Type B pancreatic cell (in vitro differentiated cells): Measurements from ENCODE around the gene TNS3. TPM values are rescaled to one million over a fixed set of nuclear protein-coding genes. Genes with fewer than 3 reads are reported as not detected.

Source experiments
- DNase-seq: peaks from one replicate; pipeline ENCODE4 v3.0.0; 2021; ENCODE audit warnings: mixed read lengths; ENCODE audit not compliant: unreplicated experiment; ENCODE audit errors: extremely low spot score
- H3K27ac Mint-ChIP-seq: 2 replicates; pipeline ENCODE4 v1.8.0; 2021; ENCODE audit warnings: mild to moderate bottlenecking, mixed read lengths
- H3K27me3 Mint-ChIP-seq: 2 replicates; pipeline ENCODE4 v1.8.0; 2021; ENCODE audit warnings: mixed read lengths
- H3K36me3 Mint-ChIP-seq: 2 replicates; pipeline ENCODE4 v1.8.0; 2021; ENCODE audit warnings: mixed read lengths
- H3K4me1 Mint-ChIP-seq: one replicate; pipeline ENCODE4 v1.8.0; 2021; ENCODE audit warnings: mixed read lengths; ENCODE audit not compliant: unreplicated experiment
- H3K4me3 Mint-ChIP-seq: 2 replicates; pipeline ENCODE4 v1.8.0; 2021; ENCODE audit warnings: mild to moderate bottlenecking, mixed read lengths
- H3K9me3 Mint-ChIP-seq: 2 replicates; pipeline ENCODE4 v1.8.0; 2021; ENCODE audit warnings: mixed read lengths
- CTCF ChIP-seq: fragments of 200-600 bp; sonication (generic); conservative IDR thresholded peaks from 2 replicates; pipeline ENCODE4 v1.5.0; 2021; ENCODE audit warnings: antibody characterized with exemption, mild to moderate bottlenecking
- total RNA-seq: library from RNA; stranded (reverse); gene quantifications from 2 replicates; pipeline ENCODE4 v1.2.1, GENCODE V29; 2021; ENCODE audit warnings: low replicate concordance

TNS3 gene
- total RNA-seq, 1 donor from 2014 or later, result 138 TPM

- no peaks in the 10 kb centered on the region for H3K9me3 Mint-ChIP-seq
- no peak for TF ChIP-seq CTCF
- H3K27me3 Mint-ChIP-seq, result no peaks in the 10 kb centered on the region
- DNase-seq, result no peak
- peaks cover 63% of the 10 kb centered on the region for H3K4me1 Mint-ChIP-seq
- H3K36me3 Mint-ChIP-seq, result peaks cover 20% of the 10 kb centered on the region
- H3K27ac Mint-ChIP-seq, result peak overlapping the region; percentile 66
- peak overlapping the region; percentile 12 for H3K4me3 Mint-ChIP-seq
Measured at GRCh38 chr7:47480576-47481538, 101.1 kb downstream of the TNS3 start.

- Mint-ChIP-seq H3K4me1 (peaks cover 62% of the 10 kb centered on the region), H3K27me3 (no peaks in the 10 kb centered on the region), H3K4me3 (no peak overlapping the region), H3K27ac (peak overlapping the region; percentile 66), H3K9me3 (no peaks in the 10 kb centered on the region), H3K36me3 (peaks cover 19% of the 10 kb centered on the region)
- DNase-seq, result no peak
- TF ChIP-seq CTCF, result no peak
Measured at GRCh38 chr7:47479821-47480575, 101.9 kb downstream of the TNS3 start.

DNA sequence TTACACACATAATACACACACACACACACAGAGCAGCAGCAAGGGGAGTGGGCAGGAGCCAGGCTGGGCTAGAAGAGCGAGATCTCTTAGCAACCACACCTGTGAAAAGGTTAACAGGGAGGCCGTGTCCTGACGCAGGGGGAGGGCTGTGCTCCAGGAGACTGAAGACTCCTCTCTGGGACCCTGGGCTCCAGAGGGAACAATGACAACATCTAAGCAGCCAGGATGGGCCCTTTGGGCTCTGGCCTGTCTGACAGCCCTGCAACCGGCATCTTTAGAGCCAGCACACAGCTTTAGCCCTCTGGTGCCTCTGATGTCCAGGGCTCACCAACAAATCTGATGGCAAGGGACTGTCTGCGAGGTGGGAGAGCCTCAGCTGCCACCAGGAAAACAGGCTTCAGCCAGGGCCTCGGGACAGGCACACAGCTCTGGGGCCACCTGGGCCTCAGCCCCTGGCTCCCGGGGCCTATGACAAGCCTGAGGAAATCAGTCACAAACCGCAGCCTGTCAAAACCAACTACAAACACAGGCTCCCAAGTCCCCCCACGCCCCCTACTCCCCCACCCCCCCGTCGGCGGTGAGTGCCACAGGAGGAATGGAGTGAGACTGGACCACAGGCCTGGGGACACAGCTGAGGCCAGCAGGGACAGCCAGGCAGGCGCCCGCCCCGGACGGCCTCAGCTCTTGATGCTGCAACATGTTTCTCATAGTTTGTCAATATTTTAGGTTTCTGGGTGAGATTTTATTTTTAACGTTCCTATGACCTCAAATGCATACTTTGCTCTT lies 102.8 kb downstream of the TNS3 start:
- Mint-ChIP-seq H3K4me3 (peak overlapping the region; percentile 41), H3K4me1 (peaks cover 62% of the 10 kb centered on the region)

GRCh38 chr7:47478017-47478344 lies 103.9 kb downstream of the TNS3 start:
- Mint-ChIP-seq H3K27me3 (no peaks in the 10 kb centered on the region), H3K9me3 (no peaks in the 10 kb centered on the region), H3K4me3 (no peak overlapping the region), H3K4me1 (peaks cover 56% of the 10 kb centered on the region), H3K27ac (peak overlapping the region; percentile 2), H3K36me3 (peaks cover 19% of the 10 kb centered on the region)
- TF ChIP-seq CTCF, result no peak
- no peak for DNase-seq

More for the DNA sequence above, 102.8 kb downstream of the TNS3 start:
- Mint-ChIP-seq H3K9me3 (no peaks in the 10 kb centered on the region), H3K36me3 (peaks cover 19% of the 10 kb centered on the region), H3K27me3 (no peaks in the 10 kb centered on the region), H3K27ac (peak overlapping the region; percentile 66)
- DNase-seq, result no peak
- TF ChIP-seq CTCF, result no peak
